HEK293T (cell line): Measurements from ENCODE around the gene ANKRD44.
"Not testable (repeated sequence)": the region's sequence is repeated elsewhere in the genome, so short reads cannot be mapped to it uniquely, and the experiment has no call there.

ENCODE experiments used
- CTCF ChIA-PET: fragments of 350-600 bp; formaldehyde crosslinking; extraction: SDS; loops from one replicate; lab custom pipeline; 2021; ENCODE audit warnings: antibody characterized with exemption, inconsistent platforms; lab: Yijun Ruan, JAX
- POLR2A ChIA-PET: fragments of 350-600 bp; formaldehyde crosslinking; extraction: SDS; loops from one replicate; lab custom pipeline; 2020; ENCODE audit warnings: antibody characterized with exemption, inconsistent platforms; lab: Yijun Ruan, JAX
- DNase-seq: peaks from one replicate; pipeline ENCODE4 v3.0.0; 2012; ENCODE audit warnings: mixed read lengths; ENCODE audit errors: extremely low spot score
- ARNT ChIP-seq: fragments of 450-650 bp; IDR thresholded peaks from 2 replicates; pipeline ENCODE4 v1.6.1; 2017; ENCODE audit warnings: mild to moderate bottlenecking
- BHLHE40 ChIP-seq: fragments of 450-650 bp; IDR thresholded peaks from 2 replicates; pipeline ENCODE4 v1.6.1; 2016; ENCODE audit warnings: mild to moderate bottlenecking, moderate library complexity, borderline replicate concordance
- CTBP1 ChIP-seq: fragments of 450-650 bp; IDR thresholded peaks from 2 replicates; pipeline ENCODE4 v1.6.1; 2016; ENCODE audit warnings: borderline replicate concordance
- ELF4 ChIP-seq: fragments of 450-650 bp; IDR thresholded peaks from 2 replicates; pipeline ENCODE4 v1.6.1; 2017; ENCODE audit warnings: antibody characterized with exemption
- FOXA1 ChIP-seq: fragments of 450-650 bp; IDR thresholded peaks from 2 replicates; pipeline ENCODE4 v1.6.1; 2016; ENCODE audit warnings: mild to moderate bottlenecking
- FOXK2 ChIP-seq: fragments of 450-650 bp; IDR thresholded peaks from 2 replicates; pipeline ENCODE4 v1.6.1; 2016; ENCODE audit warnings: mild to moderate bottlenecking
- FOXM1 ChIP-seq: fragments of 450-650 bp; IDR thresholded peaks from 2 replicates; pipeline ENCODE4 v1.6.1; 2017; ENCODE audit warnings: mild to moderate bottlenecking, borderline replicate concordance
- HDGF ChIP-seq: fragments of 450-650 bp; IDR thresholded peaks from 2 replicates; pipeline ENCODE4 v1.6.1; 2017; ENCODE audit warnings: antibody characterized with exemption, borderline replicate concordance
- L3MBTL2 ChIP-seq: fragments of 450-650 bp; conservative IDR thresholded peaks from 2 replicates; pipeline ENCODE4 v1.6.1; 2016; ENCODE audit warnings: mild to moderate bottlenecking
- LEF1 ChIP-seq: fragments of 450-650 bp; IDR thresholded peaks from 2 replicates; pipeline ENCODE4 v1.6.1; 2017; ENCODE audit warnings: mild to moderate bottlenecking, borderline replicate concordance
- NFRKB ChIP-seq: fragments of 450-650 bp; IDR thresholded peaks from 2 replicates; pipeline ENCODE4 v1.6.1; 2016; ENCODE audit warnings: mild to moderate bottlenecking, moderate library complexity
- SP1 ChIP-seq: fragments of 450-650 bp; IDR thresholded peaks from 2 replicates; pipeline ENCODE4 v1.6.1; 2017
- SUZ12 ChIP-seq: fragments of 450-650 bp; IDR thresholded peaks from 2 replicates; pipeline ENCODE4 v1.6.1; 2016; ENCODE audit warnings: mild to moderate bottlenecking
- TARDBP ChIP-seq: fragments of 450-650 bp; IDR thresholded peaks from 2 replicates; pipeline ENCODE4 v1.6.1; 2016
- ZNF384 ChIP-seq: fragments of 450-650 bp; IDR thresholded peaks from 2 replicates; pipeline ENCODE4 v1.6.1; 2016
- TF ChIP-seq, protein P1 (sequence below): fragments of 450-650 bp; IDR thresholded peaks from 2 replicates; pipeline ENCODE4 v1.6.1; 2016

Gene ANKRD44

DNA sequence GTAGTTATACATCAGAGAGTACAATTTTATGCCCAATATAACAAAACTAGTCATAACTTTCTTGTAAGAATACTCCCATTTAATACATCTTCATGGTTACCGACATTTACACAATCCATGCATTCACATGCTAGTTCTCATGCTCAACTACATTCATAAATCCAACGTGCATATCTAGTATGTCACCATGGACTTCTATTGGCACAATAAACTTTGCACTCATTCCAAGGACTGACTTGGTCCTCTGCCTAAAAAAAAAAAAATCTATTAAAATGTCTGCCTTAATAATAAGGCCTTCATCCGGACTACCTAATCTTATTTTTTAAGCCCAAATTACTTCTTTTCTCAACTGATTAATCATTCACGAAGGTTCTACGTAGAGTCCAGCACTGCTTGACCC is 276.3 kb downstream of the ANKRD44 start:
- no peak for DNase-seq
- TF ChIP-seq ELF4 (no peak), CTBP1 (no peak), FOXM1 (no peak), FOXK2 (no peak), SP1 (no peak), FOXA1 (no peak), SUZ12 (no peak), ARNT (no peak), BHLHE40 (no peak), TARDBP (no peak), NFRKB (no peak), L3MBTL2 (no peak), HDGF (no peak), ZNF384 (no peak)
- CTCF ChIA-PET: no interaction called here
- POLR2A ChIA-PET: no interaction called here

DNA sequence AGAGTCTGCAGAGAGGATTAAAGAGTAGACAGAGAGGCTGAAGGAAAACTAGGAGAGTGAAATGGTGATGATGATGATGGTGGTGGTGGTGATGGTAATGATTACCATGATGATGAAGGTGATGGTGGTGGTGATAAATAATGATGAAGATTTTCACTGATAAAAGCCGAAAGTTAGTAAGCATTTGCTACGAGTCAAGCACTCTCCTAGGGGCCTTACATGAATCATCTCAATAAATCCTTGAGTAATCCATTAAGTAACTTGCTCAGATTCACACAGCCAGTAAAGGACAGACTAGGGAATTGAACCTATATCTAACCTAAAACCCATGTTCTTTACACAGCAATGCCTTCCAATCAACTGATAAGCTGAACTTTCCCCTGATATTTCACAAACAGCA is 277.4 kb downstream of the ANKRD44 start:
- DNase-seq: no peak
- ChIA-PET POLR2A (no interaction called here), CTCF (no interaction called here)
- no peak for TF ChIP-seq FOXM1
- TF ChIP-seq LEF1: no peak
- no peak for TF ChIP-seq BHLHE40
- no peak for TF ChIP-seq FOXK2
- no peak for TF ChIP-seq L3MBTL2
- TF ChIP-seq CTBP1: no peak

DNA sequence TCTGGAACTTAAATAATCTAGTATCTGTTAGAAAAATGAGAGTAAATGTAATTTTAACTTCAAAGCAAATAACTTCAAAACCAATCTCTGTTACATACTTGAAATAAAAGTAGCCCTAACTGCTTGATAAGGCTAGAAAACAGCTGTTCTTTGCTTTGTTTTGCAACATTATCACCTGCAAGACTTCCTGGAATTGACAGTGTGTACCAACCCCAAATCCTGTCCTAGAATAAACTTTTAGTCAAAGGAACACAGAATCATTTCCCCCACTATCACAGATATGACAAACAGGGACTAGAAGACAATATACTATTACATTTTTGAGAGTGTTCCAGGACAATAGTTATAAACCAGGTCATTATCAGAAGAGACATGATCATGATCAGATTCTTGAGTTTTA is 278.8 kb downstream of the ANKRD44 start:
- no peak for TF ChIP-seq L3MBTL2
- TF ChIP-seq, protein P1, sequence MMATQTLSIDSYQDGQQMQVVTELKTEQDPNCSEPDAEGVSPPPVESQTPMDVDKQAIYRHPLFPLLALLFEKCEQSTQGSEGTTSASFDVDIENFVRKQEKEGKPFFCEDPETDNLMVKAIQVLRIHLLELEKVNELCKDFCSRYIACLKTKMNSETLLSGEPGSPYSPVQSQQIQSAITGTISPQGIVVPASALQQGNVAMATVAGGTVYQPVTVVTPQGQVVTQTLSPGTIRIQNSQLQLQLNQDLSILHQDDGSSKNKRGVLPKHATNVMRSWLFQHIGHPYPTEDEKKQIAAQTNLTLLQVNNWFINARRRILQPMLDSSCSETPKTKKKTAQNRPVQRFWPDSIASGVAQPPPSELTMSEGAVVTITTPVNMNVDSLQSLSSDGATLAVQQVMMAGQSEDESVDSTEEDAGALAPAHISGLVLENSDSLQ: no peak
- no peak for TF ChIP-seq FOXM1
- no peak for TF ChIP-seq ARNT
- TF ChIP-seq HDGF: no peak
- TF ChIP-seq TARDBP: no peak
- TF ChIP-seq CTBP1: no peak
- no peak for TF ChIP-seq NFRKB
- no peak for TF ChIP-seq SUZ12
- TF ChIP-seq ZNF384: no peak
- TF ChIP-seq LEF1: no peak
- no peak for TF ChIP-seq ELF4
- no peak for TF ChIP-seq BHLHE40
- TF ChIP-seq FOXK2: no peak
- TF ChIP-seq SP1: no peak
- DNase-seq: no peak
- ChIA-PET CTCF (no interaction called here), POLR2A (no interaction called here)

DNA sequence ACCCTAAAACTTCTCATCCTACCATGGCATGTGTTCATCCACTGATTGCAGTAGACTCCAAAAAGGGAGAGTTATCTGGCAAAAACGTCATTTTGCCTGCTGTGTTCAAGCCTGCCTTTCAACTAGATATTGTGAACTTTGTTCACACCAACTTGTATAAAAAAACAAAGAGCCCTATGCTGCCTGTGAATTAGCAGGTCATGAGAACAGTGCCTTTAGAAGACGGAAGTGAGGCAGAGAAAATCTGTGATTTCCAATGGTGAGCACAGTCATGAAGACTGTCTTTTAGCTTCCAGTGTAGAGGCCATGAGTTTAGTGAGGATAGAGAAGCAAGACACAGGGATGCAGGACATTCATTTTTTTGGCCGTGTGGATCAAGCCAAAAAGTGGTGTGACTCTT is 280.5 kb downstream of the ANKRD44 start:
- no peak for DNase-seq
- ChIA-PET CTCF (interaction anchor here (0.6 kb wide), 1 partner anchor 51 kb away, joined by 6 read pairs; no protein-coding TSS in a partner anchor), POLR2A (no interaction called here)
- TF ChIP-seq SUZ12 (no peak), BHLHE40 (no peak), ZNF384 (no peak), NFRKB (no peak)

DNA sequence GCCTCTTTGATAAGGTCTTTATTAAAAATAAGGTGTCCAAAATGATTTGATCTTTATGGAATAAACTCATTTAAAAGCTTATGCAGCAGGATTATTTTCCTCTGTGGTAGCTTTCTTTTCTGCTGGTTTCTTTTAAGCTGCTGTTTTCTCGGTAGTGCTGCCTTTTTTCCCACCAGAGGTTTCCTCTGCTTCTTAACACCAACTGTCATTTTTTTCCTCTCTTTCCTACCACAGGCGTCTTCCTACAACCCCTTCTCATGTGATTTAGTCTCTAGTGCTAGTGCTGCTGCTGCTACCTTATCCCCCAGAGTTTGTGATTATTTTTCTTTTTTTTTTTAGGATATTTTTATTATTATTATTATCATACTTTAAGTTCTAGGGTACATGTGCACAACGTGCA is 281.9 kb downstream of the ANKRD44 start:
- CTCF ChIA-PET: interaction anchor here (1.2 kb wide), 1 partner anchor 17 kb away, joined by 5 read pairs; no protein-coding TSS in a partner anchor
- no peak for DNase-seq
- POLR2A ChIA-PET: no interaction called here
- no peak for TF ChIP-seq HDGF
- TF ChIP-seq ARNT: no peak
- no peak for TF ChIP-seq ELF4

DNA sequence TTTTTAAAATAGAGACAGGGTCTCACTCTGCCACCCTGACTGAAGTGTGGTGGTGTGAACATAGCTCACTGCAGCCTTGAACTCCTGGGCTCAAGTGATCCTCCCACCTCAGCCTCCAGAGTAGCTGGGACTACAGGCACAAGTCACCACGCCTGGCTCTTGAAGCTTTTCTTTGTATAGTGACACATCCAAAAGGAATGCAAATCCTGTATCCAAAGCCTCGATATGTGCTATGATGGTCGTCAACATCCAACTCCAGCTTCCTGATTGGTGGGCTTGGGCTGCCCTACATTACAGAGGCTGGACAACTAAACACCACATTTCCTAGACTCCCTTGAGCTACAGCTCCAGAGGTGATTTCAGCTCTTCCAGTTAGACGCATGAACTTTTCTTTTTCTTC is 282.4 kb downstream of the ANKRD44 start:
- TF ChIP-seq CTBP1: no peak
- no peak for TF ChIP-seq ZNF384
- TF ChIP-seq, protein P1: no peak
- TF ChIP-seq SUZ12: no peak
- TF ChIP-seq FOXA1: no peak
- TF ChIP-seq FOXM1: no peak
- no peak for TF ChIP-seq FOXK2
- no peak for TF ChIP-seq HDGF
- ChIA-PET POLR2A (no interaction called here), CTCF (interaction anchor here (1.2 kb wide), 1 partner anchor 16 kb away, joined by 5 read pairs; no protein-coding TSS in a partner anchor)

DNA sequence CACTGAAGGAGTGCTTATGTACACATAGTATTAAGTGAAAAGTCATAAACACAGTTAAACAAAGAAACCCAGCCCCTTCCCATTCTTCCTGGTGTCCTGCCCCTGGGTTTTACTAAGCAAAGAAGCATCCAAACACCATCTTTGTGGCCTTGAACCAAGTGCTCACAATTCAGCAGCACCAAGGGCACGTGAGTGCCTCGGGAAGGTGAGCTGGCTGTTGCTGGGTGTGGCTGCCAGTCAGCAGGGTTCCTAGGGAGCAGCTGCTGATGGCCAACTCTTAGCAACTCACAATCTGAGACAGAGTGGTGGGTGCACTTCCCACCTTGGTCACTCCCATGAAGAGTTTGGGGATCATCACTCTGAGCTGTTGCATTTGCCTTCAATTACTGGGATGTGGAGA is 286.4 kb downstream of the ANKRD44 start:
- TF ChIP-seq HDGF (no peak), LEF1 (no peak), ELF4 (no peak), BHLHE40 (no peak), FOXK2 (no peak), NFRKB (no peak), CTBP1 (no peak), SP1 (no peak), ZNF384 (no peak), FOXM1 (no peak), FOXA1 (no peak), TARDBP (no peak), SUZ12 (no peak)
- TF ChIP-seq, protein P1: no peak
- ChIA-PET POLR2A (no interaction called here), CTCF (no interaction called here)
- DNase-seq: no peak

More for the DNA sequence above, 282.4 kb downstream of the ANKRD44 start:
- no peak for DNase-seq

DNA sequence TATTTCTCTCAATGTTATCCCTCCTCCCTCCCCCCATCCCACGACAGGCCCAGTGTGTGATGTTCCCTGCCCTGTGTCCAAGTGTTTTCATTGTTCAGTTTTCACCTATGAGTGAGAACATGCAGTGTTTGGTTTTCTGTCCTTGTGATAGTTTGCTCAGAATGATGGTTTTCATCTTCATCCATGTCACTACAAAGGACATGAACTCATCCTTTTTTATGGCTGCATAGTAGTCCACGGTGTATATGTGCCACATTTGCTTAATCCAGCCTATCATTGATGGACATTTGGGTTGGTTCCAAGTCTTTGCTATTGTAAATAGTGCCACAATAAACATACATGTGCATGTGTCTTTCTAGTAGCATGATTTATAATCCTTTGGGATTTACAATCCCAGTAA is 289.7 kb downstream of the ANKRD44 start:
- POLR2A ChIA-PET, DNase-seq, CTCF ChIA-PET: not testable (repeated sequence)
